Measurements from ENCODE around the gene ACADVL. TPM values are rescaled to one million over a fixed set of nuclear protein-coding genes. Genes with fewer than 3 reads are reported as not detected.

The ACADVL gene
- polyA plus RNA-seq, 1 donor from 2014 or later = 397 TPM

DNA sequence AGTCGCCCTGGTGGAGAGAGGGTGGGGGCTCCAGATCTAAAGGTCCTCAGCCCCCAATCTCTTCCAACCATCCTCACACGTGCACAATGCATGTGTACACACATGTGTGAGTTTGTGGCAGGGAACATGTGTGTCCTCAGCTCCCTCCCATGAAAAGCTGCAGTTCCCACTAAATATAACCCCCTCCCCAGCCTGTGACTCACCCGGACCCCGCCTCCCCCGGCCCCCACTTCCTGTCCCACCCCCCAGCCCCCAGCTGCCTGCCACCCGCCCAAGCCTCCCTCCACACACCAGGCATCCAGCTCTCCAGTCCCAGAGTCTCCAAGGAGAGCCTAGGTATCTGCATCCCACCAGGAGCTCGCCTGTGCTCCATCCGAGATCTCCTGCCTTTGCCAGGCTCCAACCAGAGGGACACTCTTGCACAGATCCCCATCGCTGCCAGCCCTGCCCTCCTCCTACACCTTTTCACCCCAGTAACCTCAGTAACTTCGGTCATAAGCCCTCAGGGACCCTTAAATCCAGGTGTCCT lies 4.0 kb upstream of the ACADVL start:
- H3K79me2 ChIP-seq (replicated peaks; ENCODE audit: insufficient read depth, low read length) = peaks cover 58% of the 10 kb centered on the region
- H3K36me3 ChIP-seq (ENCODE audit: insufficient read depth, low read length) = no peaks in the 10 kb centered on the region
- H3K9ac ChIP-seq (ENCODE audit: low read length) = peak overlapping the region; percentile 92
- peak overlapping the region; percentile 82 for H3K4me3 ChIP-seq (ENCODE audit: low read length)
- no peak for TF ChIP-seq EP300 (conservative IDR thresholded peaks at IDR 0.05; ENCODE audit: poor library complexity, severe bottlenecking)
- TF ChIP-seq TAF1 (IDR thresholded peaks at IDR 0.05; ENCODE audit: low read depth) = no peak
- no peak for TF ChIP-seq RAD21 (conservative IDR thresholded peaks at IDR 0.05)
- no peak for TF ChIP-seq EZH2 (IDR thresholded peaks at IDR 0.05; ENCODE audit: borderline replicate concordance, insufficient read depth, low read length, poor library complexity, severe bottlenecking)
- TF ChIP-seq, protein P1, sequence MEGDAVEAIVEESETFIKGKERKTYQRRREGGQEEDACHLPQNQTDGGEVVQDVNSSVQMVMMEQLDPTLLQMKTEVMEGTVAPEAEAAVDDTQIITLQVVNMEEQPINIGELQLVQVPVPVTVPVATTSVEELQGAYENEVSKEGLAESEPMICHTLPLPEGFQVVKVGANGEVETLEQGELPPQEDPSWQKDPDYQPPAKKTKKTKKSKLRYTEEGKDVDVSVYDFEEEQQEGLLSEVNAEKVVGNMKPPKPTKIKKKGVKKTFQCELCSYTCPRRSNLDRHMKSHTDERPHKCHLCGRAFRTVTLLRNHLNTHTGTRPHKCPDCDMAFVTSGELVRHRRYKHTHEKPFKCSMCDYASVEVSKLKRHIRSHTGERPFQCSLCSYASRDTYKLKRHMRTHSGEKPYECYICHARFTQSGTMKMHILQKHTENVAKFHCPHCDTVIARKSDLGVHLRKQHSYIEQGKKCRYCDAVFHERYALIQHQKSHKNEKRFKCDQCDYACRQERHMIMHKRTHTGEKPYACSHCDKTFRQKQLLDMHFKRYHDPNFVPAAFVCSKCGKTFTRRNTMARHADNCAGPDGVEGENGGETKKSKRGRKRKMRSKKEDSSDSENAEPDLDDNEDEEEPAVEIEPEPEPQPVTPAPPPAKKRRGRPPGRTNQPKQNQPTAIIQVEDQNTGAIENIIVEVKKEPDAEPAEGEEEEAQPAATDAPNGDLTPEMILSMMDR (IDR thresholded peaks at IDR 0.05; ENCODE audit: poor library complexity, severe bottlenecking) = no peak
- no peak for TF ChIP-seq MXI1 (conservative IDR thresholded peaks at IDR 0.05; ENCODE audit: poor library complexity, severe bottlenecking)
- no peak for TF ChIP-seq POLR2AphosphoS5 (IDR thresholded peaks at IDR 0.05)
- no peak for TF ChIP-seq SMC3 (conservative IDR thresholded peaks at IDR 0.05; ENCODE audit: poor library complexity)
- TF ChIP-seq REST (IDR thresholded peaks at IDR 0.05; ENCODE audit: borderline replicate concordance) = no peak
- no peaks in the 10 kb centered on the region for H3K27me3 ChIP-seq (ENCODE audit: insufficient read depth, low read depth, low read length)
- H3K9me2 ChIP-seq (ENCODE audit: insufficient read depth, low read length) = no peaks in the 10 kb centered on the region
- H2AFZ ChIP-seq (ENCODE audit: low read depth, low read length) = no peak overlapping the region
- H4K20me1 ChIP-seq (ENCODE audit: insufficient read depth) = no peaks in the 10 kb centered on the region
- H3F3A ChIP-seq (ENCODE audit: insufficient read depth, low read length, poor library complexity, severe bottlenecking) = peaks cover 4% of the 10 kb centered on the region
- peak overlapping the region; percentile 97 for H3K4me2 ChIP-seq (ENCODE audit: low read length)
- H3K27ac ChIP-seq (ENCODE audit: low read length) = peak overlapping the region; percentile 98
- no peaks in the 10 kb centered on the region for H3K9me3 ChIP-seq (ENCODE audit: low read length)

- Histone ChIP-seq H4K20me1 (ENCODE audit: insufficient read depth) (no peaks in the 10 kb centered on the region), H3K9me2 (ENCODE audit: insufficient read depth, low read length) (no peaks in the 10 kb centered on the region), H3K27ac (ENCODE audit: low read length) (peak overlapping the region; percentile 98), H3F3A (ENCODE audit: insufficient read depth, low read length, poor library complexity, severe bottlenecking) (peaks cover 4% of the 10 kb centered on the region), H3K9me3 (ENCODE audit: low read length) (no peaks in the 10 kb centered on the region), H2AFZ (ENCODE audit: low read depth, low read length) (no peak overlapping the region), H3K4me3 (ENCODE audit: low read length) (peak overlapping the region; percentile 82), H3K79me2 (replicated peaks; ENCODE audit: insufficient read depth, low read length) (peaks cover 57% of the 10 kb centered on the region), H3K36me3 (ENCODE audit: insufficient read depth, low read length) (no peaks in the 10 kb centered on the region), H3K9ac (ENCODE audit: low read length) (peak overlapping the region; percentile 92), H3K27me3 (ENCODE audit: insufficient read depth, low read depth, low read length) (no peaks in the 10 kb centered on the region), H3K4me2 (ENCODE audit: low read length) (peak overlapping the region; percentile 96)
- TF ChIP-seq MXI1 (conservative IDR thresholded peaks at IDR 0.05; ENCODE audit: poor library complexity, severe bottlenecking) = peak; percentile 11
- no peak for TF ChIP-seq POLR2AphosphoS5 (IDR thresholded peaks at IDR 0.05)
Observed at GRCh38 chr17:7216242-7217112, 3.3 kb upstream of the ACADVL start.
